OCI-LY1 (cell line): ENCODE results near the gene HLA-DMB.

ENCODE experiments used
- H2AFZ ChIP-seq: fragments of 200-600 bp; sonication (generic), shearing (Covaris generic); 2 replicates; pipeline ENCODE4 v1.6.0; 2014; ENCODE audit warnings: antibody characterized with exemption, mild to moderate bottlenecking, low read length
- H3F3A ChIP-seq: fragments of 200-600 bp; sonication (generic), shearing (Covaris generic); 2 replicates; pipeline ENCODE4 v1.6.0; 2014; ENCODE audit warnings: mild to moderate bottlenecking, antibody characterized with exemption, low read length, moderate library complexity; ENCODE audit not compliant: insufficient read depth
- H3K27ac ChIP-seq: fragments of 200-600 bp; sonication (generic); 2 replicates; pipeline ENCODE4 v1.5.1; 2014; ENCODE audit warnings: low read length, mixed run types, mild to moderate bottlenecking, low read depth; ENCODE audit not compliant: poor library complexity, severe bottlenecking
- H3K27me3 ChIP-seq: fragments of 200-600 bp; sonication (generic); 2 replicates; pipeline ENCODE4 v1.6.0; 2014; ENCODE audit warnings: antibody characterized with exemption, mild to moderate bottlenecking, low read length, moderate library complexity; ENCODE audit not compliant: insufficient read depth
- H3K36me3 ChIP-seq: fragments of 200-600 bp; sonication (generic); 2 replicates; pipeline ENCODE4 v1.6.1; 2014; ENCODE audit warnings: mild to moderate bottlenecking, antibody characterized with exemption, low read length, moderate library complexity, mixed read lengths; ENCODE audit not compliant: insufficient read depth
- H3K4me1 ChIP-seq: fragments of 200-600 bp; sonication (generic); 2 replicates; pipeline ENCODE4 v1.5.1; 2014; ENCODE audit warnings: mild to moderate bottlenecking, low read length, moderate library complexity; ENCODE audit not compliant: insufficient read depth, severe bottlenecking
- H3K4me2 ChIP-seq: fragments of 200-600 bp; sonication (generic), shearing (Covaris generic); 2 replicates; pipeline ENCODE4 v1.6.1; 2014; ENCODE audit warnings: low read length
- H3K4me3 ChIP-seq: fragments of 200-600 bp; sonication (generic); 2 replicates; pipeline ENCODE4 v1.5.1; 2014; ENCODE audit warnings: low read length, low read depth, mild to moderate bottlenecking, mixed read lengths; ENCODE audit not compliant: poor library complexity, severe bottlenecking
- H3K79me2 ChIP-seq: fragments of 200-600 bp; shearing (Covaris generic); 2 replicates; pipeline ENCODE4 v1.6.1; 2016; ENCODE audit warnings: mixed run types, low read length, mixed read lengths; ENCODE audit not compliant: insufficient read depth
- H3K9ac ChIP-seq: fragments of 200-600 bp; sonication (generic), shearing (Covaris generic); 2 replicates; pipeline ENCODE4 v1.6.1; 2014; ENCODE audit warnings: mild to moderate bottlenecking, low read length, mixed read lengths
- H3K9me2 ChIP-seq: fragments of 200-600 bp; sonication (generic), shearing (Covaris generic); 2 replicates; pipeline ENCODE4 v1.6.1; 2014; ENCODE audit warnings: low read depth, mild to moderate bottlenecking, low read length, mixed read lengths
- H3K9me3 ChIP-seq: fragments of 200-600 bp; shearing (Covaris generic); 2 replicates; pipeline ENCODE4 v1.6.1; 2014; ENCODE audit warnings: low read length, mixed read lengths
- H4K20me1 ChIP-seq: fragments of 200-600 bp; sonication (generic), shearing (Covaris generic); 2 replicates; pipeline ENCODE4 v1.6.0; 2016; ENCODE audit warnings: mild to moderate bottlenecking, low read length; ENCODE audit not compliant: insufficient read depth
- EZH2 ChIP-seq: fragments of 200-600 bp; sonication (generic), shearing (Covaris generic); IDR thresholded peaks from 2 replicates; pipeline ENCODE4 v1.8.0; 2017; ENCODE audit warnings: borderline replicate concordance, mixed run types, mild to moderate bottlenecking, antibody characterized with exemption, low read length, moderate library complexity, mixed read lengths
- TF ChIP-seq, protein P1 (sequence below): fragments of 200-600 bp; sonication (generic), shearing (Covaris generic); IDR thresholded peaks from 2 replicates; pipeline ENCODE4 v1.5.1; 2017; ENCODE audit warnings: mild to moderate bottlenecking, antibody characterized with exemption, low read length, moderate library complexity, mixed read lengths

The HLA-DMB gene

DNA sequence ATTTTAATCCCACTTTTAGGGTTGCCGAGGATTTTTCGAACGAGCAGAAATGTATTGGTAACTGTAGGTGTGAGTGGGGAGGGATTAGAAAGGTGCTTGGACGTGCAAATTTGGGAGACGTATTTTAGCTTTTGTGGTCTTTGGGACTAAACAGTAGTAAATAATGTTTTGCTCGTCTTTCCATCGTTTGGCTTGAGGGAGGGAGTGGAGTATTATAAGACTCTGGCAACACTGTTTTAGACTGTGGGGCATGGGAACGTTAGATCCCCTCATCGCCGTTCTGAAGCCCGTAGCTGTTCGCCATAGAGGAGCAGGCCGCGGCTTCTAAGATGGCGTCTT, 30.4 kb upstream of the HLA-DMB start:
- Histone ChIP-seq H3K4me3 (peak overlapping the region; percentile 97), H3K9me3 (no peaks in the 10 kb centered on the region), H3K9me2 (no peaks in the 10 kb centered on the region), H3K36me3 (peaks cover 55% of the 10 kb centered on the region), H3K79me2 (peaks cover 42% of the 10 kb centered on the region), H3K4me1 (peaks cover 55% of the 10 kb centered on the region), H3K9ac (peak overlapping the region; percentile 99), H3K27ac (peak overlapping the region; percentile 99), H2AFZ (no peak overlapping the region), H4K20me1 (no peaks in the 10 kb centered on the region; the same call in 1 of the 2 replicates), H3F3A (no peaks in the 10 kb centered on the region; the same call in 1 of the 2 replicates), H3K27me3 (no peaks in the 10 kb centered on the region), H3K4me2 (peak overlapping the region; percentile 88)
- TF ChIP-seq, protein P1, sequence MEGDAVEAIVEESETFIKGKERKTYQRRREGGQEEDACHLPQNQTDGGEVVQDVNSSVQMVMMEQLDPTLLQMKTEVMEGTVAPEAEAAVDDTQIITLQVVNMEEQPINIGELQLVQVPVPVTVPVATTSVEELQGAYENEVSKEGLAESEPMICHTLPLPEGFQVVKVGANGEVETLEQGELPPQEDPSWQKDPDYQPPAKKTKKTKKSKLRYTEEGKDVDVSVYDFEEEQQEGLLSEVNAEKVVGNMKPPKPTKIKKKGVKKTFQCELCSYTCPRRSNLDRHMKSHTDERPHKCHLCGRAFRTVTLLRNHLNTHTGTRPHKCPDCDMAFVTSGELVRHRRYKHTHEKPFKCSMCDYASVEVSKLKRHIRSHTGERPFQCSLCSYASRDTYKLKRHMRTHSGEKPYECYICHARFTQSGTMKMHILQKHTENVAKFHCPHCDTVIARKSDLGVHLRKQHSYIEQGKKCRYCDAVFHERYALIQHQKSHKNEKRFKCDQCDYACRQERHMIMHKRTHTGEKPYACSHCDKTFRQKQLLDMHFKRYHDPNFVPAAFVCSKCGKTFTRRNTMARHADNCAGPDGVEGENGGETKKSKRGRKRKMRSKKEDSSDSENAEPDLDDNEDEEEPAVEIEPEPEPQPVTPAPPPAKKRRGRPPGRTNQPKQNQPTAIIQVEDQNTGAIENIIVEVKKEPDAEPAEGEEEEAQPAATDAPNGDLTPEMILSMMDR = no peak
- no peak for TF ChIP-seq EZH2

DNA sequence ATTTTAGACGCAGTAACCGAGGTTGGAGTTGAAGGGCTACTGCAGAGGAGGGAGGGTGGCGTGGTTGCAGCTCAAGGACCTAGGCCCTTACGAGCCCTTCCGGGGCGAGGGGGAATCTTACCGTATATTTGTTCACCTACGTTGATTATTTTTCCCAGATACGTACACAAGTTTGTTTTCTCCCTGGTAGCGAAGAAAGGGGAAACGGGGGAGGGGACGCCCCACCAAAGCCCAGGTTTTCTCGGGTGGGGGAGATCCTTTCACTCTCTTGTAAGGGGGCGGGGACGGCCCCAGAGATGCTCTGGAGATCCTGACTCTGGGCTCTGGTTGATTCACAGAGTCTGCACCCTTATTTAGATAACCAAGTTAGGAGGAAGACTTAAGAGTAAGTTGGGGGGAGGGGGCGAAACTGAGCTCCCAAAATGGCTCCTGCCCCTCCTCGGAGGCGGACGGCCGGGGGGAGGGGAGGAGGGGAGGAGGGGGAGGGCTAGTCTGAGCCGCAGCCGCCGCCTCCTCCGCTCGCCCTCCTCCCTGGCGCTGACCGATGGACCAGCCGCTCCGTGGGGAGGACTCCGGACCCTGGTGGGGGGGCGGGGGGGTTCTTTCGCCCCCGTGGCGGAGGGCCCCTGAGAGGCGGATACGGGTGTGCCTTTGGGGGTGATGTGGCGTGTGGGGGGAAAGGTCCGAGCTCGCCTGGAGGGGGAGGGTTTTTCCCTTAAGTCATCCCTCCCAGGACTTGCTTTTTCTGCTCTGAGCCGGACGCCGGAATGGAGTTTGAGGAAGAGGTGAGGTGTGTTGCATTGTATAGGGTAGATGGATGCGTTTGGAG, 29.8 kb upstream of the HLA-DMB start:
- H3K27ac ChIP-seq = peak overlapping the region; percentile 99
- no peaks in the 10 kb centered on the region for H3K9me3 ChIP-seq
- H3K4me2 ChIP-seq = peak overlapping the region; percentile 93
- no peak for TF ChIP-seq EZH2
- TF ChIP-seq, protein P1 = no peak
- no peak overlapping the region for H2AFZ ChIP-seq
- H3K27me3 ChIP-seq = no peaks in the 10 kb centered on the region
- H3K79me2 ChIP-seq = peaks cover 36% of the 10 kb centered on the region
- H4K20me1 ChIP-seq = no peaks in the 10 kb centered on the region; the same call in 1 of the 2 replicates
- no peaks in the 10 kb centered on the region for H3K9me2 ChIP-seq
- H3K4me3 ChIP-seq = peak overlapping the region; percentile 97
- H3K9ac ChIP-seq = peak overlapping the region; percentile 99
- H3K4me1 ChIP-seq = peaks cover 57% of the 10 kb centered on the region
- no peaks in the 10 kb centered on the region; the same call in 1 of the 2 replicates for H3F3A ChIP-seq
- H3K36me3 ChIP-seq = peaks cover 49% of the 10 kb centered on the region

DNA sequence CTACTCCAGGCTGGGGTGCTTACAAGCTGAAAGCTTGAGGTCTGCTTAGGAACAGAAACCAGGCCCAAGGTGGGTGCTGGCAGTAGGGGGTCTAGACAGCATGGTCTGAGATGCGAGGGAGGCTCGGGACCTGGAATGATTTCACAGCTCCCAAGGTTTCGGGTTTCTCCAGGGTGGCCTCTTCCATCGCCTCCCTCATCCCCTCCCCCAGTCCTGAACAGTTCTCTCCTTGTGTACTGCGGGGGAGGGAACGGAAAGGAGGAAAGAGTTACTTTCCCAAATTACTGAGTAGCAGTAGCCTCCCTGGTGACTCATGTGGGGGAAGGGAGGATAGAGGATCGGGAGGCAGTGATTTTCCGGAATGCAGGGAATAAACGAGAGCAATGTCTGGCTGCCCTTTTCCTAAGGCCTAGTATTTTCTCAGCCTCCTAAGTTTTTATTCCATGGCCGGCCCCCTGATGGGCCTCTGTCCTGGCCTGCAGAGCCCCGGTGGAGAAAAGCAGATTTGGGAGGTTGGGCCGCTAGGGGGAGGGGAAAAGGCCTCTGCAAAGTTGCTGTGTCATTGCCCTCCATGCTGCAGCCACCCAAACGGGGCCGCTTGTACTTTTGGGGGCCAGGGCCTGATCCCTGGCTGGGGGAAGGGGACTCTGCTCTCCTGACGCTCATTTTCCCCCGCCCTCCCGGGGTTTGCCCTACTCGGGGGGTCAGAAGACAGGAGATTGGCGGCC, 29.0 kb upstream of the HLA-DMB start:
- Histone ChIP-seq H3K36me3 (peaks cover 41% of the 10 kb centered on the region), H3K9me2 (no peaks in the 10 kb centered on the region), H4K20me1 (no peaks in the 10 kb centered on the region), H3K4me3 (peak overlapping the region; percentile 97), H3K27me3 (no peaks in the 10 kb centered on the region), H3K27ac (peak overlapping the region; percentile 99), H3K9me3 (no peaks in the 10 kb centered on the region), H3K4me2 (peak overlapping the region; percentile 93), H3K9ac (peak overlapping the region; percentile 99), H2AFZ (no peak overlapping the region), H3K79me2 (peaks cover 28% of the 10 kb centered on the region), H3K4me1 (peaks cover 53% of the 10 kb centered on the region), H3F3A (no peaks in the 10 kb centered on the region; the same call in 1 of the 2 replicates)
- no peak for TF ChIP-seq EZH2
- TF ChIP-seq, protein P1 = peak; percentile 30
